RCC 7860 (cell line): ENCODE measurements around the gene VPS54.
"Not testable (repeated sequence)": the region's sequence is repeated elsewhere in the genome, so short reads cannot be mapped to it uniquely, and the experiment has no call there.

Experiments
- DNase-seq: peaks from one replicate; pipeline ENCODE4 v3.0.0-alpha.2; 2015; ENCODE audit warnings: low spot score
- FAIRE-seq: peaks from 2 replicates; lab custom pipeline; 2012; peaks lifted over from hg19 to GRCh38; lab: Jason Lieb, UNC

VPS54 gene

GRCh38 chr2:63849381-63850203 is 169.6 kb downstream of the VPS54 start:
- no peak for FAIRE-seq
- no peak for DNase-seq

GRCh38 chr2:63847571-63847970 is 171.7 kb downstream of the VPS54 start:
- DNase-seq, FAIRE-seq: not testable (repeated sequence)

GRCh38 chr2:63846487-63846886 is 172.7 kb downstream of the VPS54 start:
- no peak for FAIRE-seq
- no peak for DNase-seq

GRCh38 chr2:63845866-63846265 is 173.4 kb downstream of the VPS54 start:
- DNase-seq = no peak
- no peak for FAIRE-seq

GRCh38 chr2:63844616-63845015 is 174.6 kb downstream of the VPS54 start:
- no peak for FAIRE-seq

GRCh38 chr2:63843791-63844190 is 175.4 kb downstream of the VPS54 start:
- DNase-seq (no peak), FAIRE-seq (no peak)

More at GRCh38 chr2:63844616-63845015, 174.6 kb downstream of the VPS54 start:
- no peak for DNase-seq

GRCh38 chr2:63843093-63843492 is 176.1 kb downstream of the VPS54 start:
- DNase-seq (no peak), FAIRE-seq (no peak)

- DNase-seq = peak; percentile 28
- FAIRE-seq = no peak
Measured at GRCh38 chr2:63842149-63843061, 176.8 kb downstream of the VPS54 start.
